ENCODE measurements around the gene PPP1R37.

PPP1R37 gene

GRCh38 chr19:45151821-45152503, 59.0 kb downstream of the PPP1R37 start:
- Histone ChIP-seq H3K27ac (ENCODE audit: low read depth, low read length) (no peak overlapping the region), H3K56ac (ENCODE audit: low read length) (no peak overlapping the region), H2AK5ac (ENCODE audit: low read length) (no peak overlapping the region), H3K9ac (ENCODE audit: low read length) (no peak overlapping the region), H4K5ac (ENCODE audit: low read length) (no peak overlapping the region), H3K4me1 (ENCODE audit: control insufficient read depth, low read depth, low read length) (no peaks in the 10 kb centered on the region), H3K27me3 (ENCODE audit: insufficient read depth, low read length, poor library complexity) (peaks cover 5% of the 10 kb centered on the region), H3K4ac (ENCODE audit: low read depth, low read length) (no peak overlapping the region), H3K79me1 (ENCODE audit: low read length) (no peaks in the 10 kb centered on the region), H2BK5ac (ENCODE audit: low read length) (no peak overlapping the region), H3K23ac (ENCODE audit: low read length) (no peak overlapping the region), H2BK120ac (ENCODE audit: low read depth, low read length) (no peak overlapping the region), H3K79me2 (ENCODE audit: control insufficient read depth, insufficient read depth, low read length) (no peaks in the 10 kb centered on the region), H3K36me3 (ENCODE audit: control insufficient read depth, insufficient read depth, low read length) (no peaks in the 10 kb centered on the region), H3K4me2 (ENCODE audit: low read length) (no peak overlapping the region), H2BK15ac (replicated peaks; ENCODE audit: low read depth) (no peak overlapping the region), H3K18ac (ENCODE audit: low read length) (no peak overlapping the region), H4K8ac (ENCODE audit: low read depth, low read length) (no peak overlapping the region), H3K4me3 (ENCODE audit: low read length) (no peak overlapping the region)
- no peak for DNase-seq
- WGBS (ENCODE audit: extremely low coverage, insufficient coverage, low lambda C conversion rate) = no CpG with 5 or more reads among the region's 64 CpGs

- Histone ChIP-seq H4K8ac (ENCODE audit: low read depth, low read length) (no peak overlapping the region), H3K4ac (ENCODE audit: low read depth, low read length) (no peak overlapping the region), H3K18ac (ENCODE audit: low read length) (no peak overlapping the region), H2BK120ac (ENCODE audit: low read depth, low read length) (no peak overlapping the region), H3K4me2 (ENCODE audit: low read length) (no peak overlapping the region), H3K23ac (ENCODE audit: low read length) (peak overlapping the region; percentile 94), H3K36me3 (ENCODE audit: control insufficient read depth, insufficient read depth, low read length) (no peaks in the 10 kb centered on the region), H2BK5ac (ENCODE audit: low read length) (no peak overlapping the region), H4K5ac (ENCODE audit: low read length) (no peak overlapping the region), H3K27me3 (ENCODE audit: insufficient read depth, low read length, poor library complexity) (peaks cover 5% of the 10 kb centered on the region), H3K4me1 (ENCODE audit: control insufficient read depth, low read depth, low read length) (no peaks in the 10 kb centered on the region), H3K79me2 (ENCODE audit: control insufficient read depth, insufficient read depth, low read length) (no peaks in the 10 kb centered on the region), H3K79me1 (ENCODE audit: low read length) (no peaks in the 10 kb centered on the region), H3K9ac (ENCODE audit: low read length) (no peak overlapping the region), H3K56ac (ENCODE audit: low read length) (no peak overlapping the region), H3K27ac (ENCODE audit: low read depth, low read length) (no peak overlapping the region), H2AK5ac (ENCODE audit: low read length) (no peak overlapping the region), H3K4me3 (ENCODE audit: low read length) (no peak overlapping the region), H2BK15ac (replicated peaks; ENCODE audit: low read depth) (no peak overlapping the region)
- DNase-seq = peak; percentile 71
- no CpG with 5 or more reads among the region's 91 CpGs for WGBS (ENCODE audit: extremely low coverage, insufficient coverage, low lambda C conversion rate)
These were observed 59.7 kb downstream of the PPP1R37 start for GRCh38 chr19:45152504-45153338.

GRCh38 chr19:45153339-45154063, 60.5 kb downstream of the PPP1R37 start:
- H3K56ac ChIP-seq (ENCODE audit: low read length) = peak overlapping the region; percentile 28
- no peak overlapping the region for H3K4me3 ChIP-seq (ENCODE audit: low read length)
- DNase-seq = peak; percentile 54
- no CpG with 5 or more reads among the region's 69 CpGs for WGBS (ENCODE audit: extremely low coverage, insufficient coverage, low lambda C conversion rate)
- H2BK15ac ChIP-seq (replicated peaks; ENCODE audit: low read depth) = no peak overlapping the region
- H3K4me2 ChIP-seq (ENCODE audit: low read length) = peak overlapping the region; percentile 38
- H3K18ac ChIP-seq (ENCODE audit: low read length) = no peak overlapping the region
- H3K27me3 ChIP-seq (ENCODE audit: insufficient read depth, low read length, poor library complexity) = peaks cover 5% of the 10 kb centered on the region
- H2BK5ac ChIP-seq (ENCODE audit: low read length) = no peak overlapping the region
- H3K4ac ChIP-seq (ENCODE audit: low read depth, low read length) = no peak overlapping the region
- no peak overlapping the region for H3K27ac ChIP-seq (ENCODE audit: low read depth, low read length)
- H2AK5ac ChIP-seq (ENCODE audit: low read length) = no peak overlapping the region
- H4K8ac ChIP-seq (ENCODE audit: low read depth, low read length) = no peak overlapping the region
- H3K79me2 ChIP-seq (ENCODE audit: control insufficient read depth, insufficient read depth, low read length) = no peaks in the 10 kb centered on the region
- no peak overlapping the region for H4K5ac ChIP-seq (ENCODE audit: low read length)
- no peaks in the 10 kb centered on the region for H3K79me1 ChIP-seq (ENCODE audit: low read length)
- no peak overlapping the region for H3K23ac ChIP-seq (ENCODE audit: low read length)
- H3K4me1 ChIP-seq (ENCODE audit: control insufficient read depth, low read depth, low read length) = no peaks in the 10 kb centered on the region
- H2BK120ac ChIP-seq (ENCODE audit: low read depth, low read length) = no peak overlapping the region
- H3K36me3 ChIP-seq (ENCODE audit: control insufficient read depth, insufficient read depth, low read length) = no peaks in the 10 kb centered on the region
- H3K9ac ChIP-seq (ENCODE audit: low read length) = no peak overlapping the region

- no peak overlapping the region for H2BK120ac ChIP-seq (ENCODE audit: low read depth, low read length)
- no peak overlapping the region for H2BK15ac ChIP-seq (replicated peaks; ENCODE audit: low read depth)
- no peak overlapping the region for H3K4me3 ChIP-seq (ENCODE audit: low read length)
- H3K27me3 ChIP-seq (ENCODE audit: insufficient read depth, low read length, poor library complexity) = peaks cover 5% of the 10 kb centered on the region
- peak overlapping the region; percentile 28 for H3K56ac ChIP-seq (ENCODE audit: low read length)
- WGBS (ENCODE audit: extremely low coverage, insufficient coverage, low lambda C conversion rate) = no CpG with 5 or more reads among the region's 19 CpGs
- no peak overlapping the region for H2AK5ac ChIP-seq (ENCODE audit: low read length)
- H3K23ac ChIP-seq (ENCODE audit: low read length) = no peak overlapping the region
- no peak overlapping the region for H4K8ac ChIP-seq (ENCODE audit: low read depth, low read length)
- H4K5ac ChIP-seq (ENCODE audit: low read length) = no peak overlapping the region
- no peaks in the 10 kb centered on the region for H3K79me2 ChIP-seq (ENCODE audit: control insufficient read depth, insufficient read depth, low read length)
- no peaks in the 10 kb centered on the region for H3K36me3 ChIP-seq (ENCODE audit: control insufficient read depth, insufficient read depth, low read length)
- H3K4ac ChIP-seq (ENCODE audit: low read depth, low read length) = no peak overlapping the region
- DNase-seq = peak; percentile 42
- no peak overlapping the region for H2BK5ac ChIP-seq (ENCODE audit: low read length)
- H3K27ac ChIP-seq (ENCODE audit: low read depth, low read length) = no peak overlapping the region
- no peaks in the 10 kb centered on the region for H3K4me1 ChIP-seq (ENCODE audit: control insufficient read depth, low read depth, low read length)
- no peak overlapping the region for H3K9ac ChIP-seq (ENCODE audit: low read length)
- H3K18ac ChIP-seq (ENCODE audit: low read length) = no peak overlapping the region
- peak overlapping the region; percentile 19 for H3K4me2 ChIP-seq (ENCODE audit: low read length)
- no peaks in the 10 kb centered on the region for H3K79me1 ChIP-seq (ENCODE audit: low read length)
These were observed 61.3 kb downstream of the PPP1R37 start for GRCh38 chr19:45154064-45154827.

- DNase-seq = no peak
- Histone ChIP-seq H3K9ac (ENCODE audit: low read length) (no peak overlapping the region), H4K8ac (ENCODE audit: low read depth, low read length) (no peak overlapping the region), H3K56ac (ENCODE audit: low read length) (no peak overlapping the region), H3K79me1 (ENCODE audit: low read length) (no peaks in the 10 kb centered on the region), H2BK5ac (ENCODE audit: low read length) (no peak overlapping the region), H3K27me3 (ENCODE audit: insufficient read depth, low read length, poor library complexity) (peaks cover 5% of the 10 kb centered on the region), H3K18ac (ENCODE audit: low read length) (no peak overlapping the region), H3K36me3 (ENCODE audit: control insufficient read depth, insufficient read depth, low read length) (no peaks in the 10 kb centered on the region), H2BK15ac (replicated peaks; ENCODE audit: low read depth) (no peak overlapping the region), H3K4ac (ENCODE audit: low read depth, low read length) (no peak overlapping the region), H3K27ac (ENCODE audit: low read depth, low read length) (no peak overlapping the region), H3K4me3 (ENCODE audit: low read length) (no peak overlapping the region), H3K4me1 (ENCODE audit: control insufficient read depth, low read depth, low read length) (no peaks in the 10 kb centered on the region), H2AK5ac (ENCODE audit: low read length) (no peak overlapping the region), H3K23ac (ENCODE audit: low read length) (no peak overlapping the region), H4K5ac (ENCODE audit: low read length) (no peak overlapping the region), H2BK120ac (ENCODE audit: low read depth, low read length) (no peak overlapping the region), H3K4me2 (ENCODE audit: low read length) (no peak overlapping the region), H3K79me2 (ENCODE audit: control insufficient read depth, insufficient read depth, low read length) (no peaks in the 10 kb centered on the region)
- WGBS (ENCODE audit: extremely low coverage, insufficient coverage, low lambda C conversion rate) = no CpG with 5 or more reads among the region's 11 CpGs
These were observed 63.1 kb downstream of the PPP1R37 start for GRCh38 chr19:45156011-45156630.
